NCI-H187 (cell line): ENCODE results near the gene AP1S3.

Experiments
- DNase-seq, 2 experiments: peaks; one replicate each; lab custom pipeline; 2025; lab: John Stamatoyannopoulos, UW

The AP1S3 gene

DNA sequence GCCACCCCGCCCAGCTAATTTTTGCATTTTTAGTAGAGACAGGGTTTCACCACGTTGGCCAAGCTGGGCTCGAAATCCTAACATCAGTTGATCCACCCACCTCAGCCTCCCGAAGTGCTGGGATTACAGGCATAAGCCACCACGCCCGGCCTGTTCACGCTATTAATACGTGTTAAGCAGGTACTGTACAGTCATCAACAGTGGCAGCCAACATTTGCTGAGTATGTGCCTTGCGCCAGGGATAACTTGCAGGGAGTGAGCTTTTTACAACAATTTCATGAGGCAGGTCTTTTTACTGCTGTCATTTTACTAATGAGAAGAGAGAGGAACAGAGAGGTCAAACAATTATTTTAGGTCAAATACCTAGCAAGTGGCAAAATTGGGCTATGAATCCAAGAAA is 115.2 kb downstream of the AP1S3 start:
- DNase-seq, result no peak

DNA sequence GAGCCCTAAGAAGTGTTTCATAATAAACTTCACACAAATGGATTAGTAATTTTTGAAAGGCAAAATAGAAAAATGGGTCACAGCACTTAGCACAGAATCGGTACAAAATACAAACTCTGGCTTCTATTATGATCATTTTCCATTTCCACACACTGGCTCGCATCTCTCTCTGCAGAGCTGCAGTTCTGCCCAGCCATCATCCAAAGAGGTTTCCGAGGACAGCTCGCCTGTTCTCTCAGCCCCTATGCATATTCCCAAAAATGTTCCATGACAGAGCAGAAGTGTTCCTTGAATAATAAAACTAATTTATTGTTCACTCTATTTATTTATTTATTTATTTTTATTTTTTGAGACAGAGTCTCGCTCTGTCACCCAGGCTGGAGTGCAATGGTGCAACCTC is 115.6 kb downstream of the AP1S3 start:
- DNase-seq, result no peak

DNA sequence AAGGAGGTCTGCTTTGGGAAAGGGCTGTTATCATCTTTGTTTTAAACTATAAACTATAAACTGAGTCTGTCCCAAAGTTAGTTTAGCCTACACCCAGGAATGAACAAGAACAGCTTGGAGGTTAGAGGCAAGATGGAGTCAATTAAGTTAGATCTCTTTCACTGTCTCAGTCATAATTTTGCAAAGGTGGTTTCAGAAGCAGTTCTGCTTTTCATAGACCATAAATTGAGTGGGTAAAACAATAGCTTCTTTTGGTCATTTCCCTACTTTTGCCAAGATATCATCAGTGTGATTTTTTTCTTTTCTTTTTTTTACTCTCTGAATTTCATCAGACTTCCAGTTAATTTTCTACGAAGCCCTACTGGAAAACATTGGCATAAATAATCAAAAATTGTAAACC is 117.0 kb downstream of the AP1S3 start:
- DNase-seq, result no peak

DNA sequence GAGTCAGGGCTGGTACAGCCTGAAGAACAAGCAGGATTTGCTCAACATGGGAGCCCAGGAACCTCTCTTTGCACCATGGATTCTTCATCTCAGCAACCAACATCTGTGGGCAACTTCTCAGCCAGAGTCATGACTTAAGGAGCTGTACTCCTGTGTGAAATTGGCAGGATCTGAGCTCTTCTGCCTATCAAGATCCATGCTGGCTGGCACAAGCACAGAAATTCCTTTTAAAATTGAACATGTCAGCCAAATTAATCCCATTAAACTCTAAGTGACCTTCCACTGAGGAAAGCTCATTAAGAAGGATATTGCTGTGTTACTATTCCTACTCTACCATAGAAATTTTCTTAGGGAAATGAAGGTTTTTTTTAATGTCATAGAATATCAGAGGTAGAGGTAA is 124.7 kb downstream of the AP1S3 start:
- DNase-seq, result no peak

DNA sequence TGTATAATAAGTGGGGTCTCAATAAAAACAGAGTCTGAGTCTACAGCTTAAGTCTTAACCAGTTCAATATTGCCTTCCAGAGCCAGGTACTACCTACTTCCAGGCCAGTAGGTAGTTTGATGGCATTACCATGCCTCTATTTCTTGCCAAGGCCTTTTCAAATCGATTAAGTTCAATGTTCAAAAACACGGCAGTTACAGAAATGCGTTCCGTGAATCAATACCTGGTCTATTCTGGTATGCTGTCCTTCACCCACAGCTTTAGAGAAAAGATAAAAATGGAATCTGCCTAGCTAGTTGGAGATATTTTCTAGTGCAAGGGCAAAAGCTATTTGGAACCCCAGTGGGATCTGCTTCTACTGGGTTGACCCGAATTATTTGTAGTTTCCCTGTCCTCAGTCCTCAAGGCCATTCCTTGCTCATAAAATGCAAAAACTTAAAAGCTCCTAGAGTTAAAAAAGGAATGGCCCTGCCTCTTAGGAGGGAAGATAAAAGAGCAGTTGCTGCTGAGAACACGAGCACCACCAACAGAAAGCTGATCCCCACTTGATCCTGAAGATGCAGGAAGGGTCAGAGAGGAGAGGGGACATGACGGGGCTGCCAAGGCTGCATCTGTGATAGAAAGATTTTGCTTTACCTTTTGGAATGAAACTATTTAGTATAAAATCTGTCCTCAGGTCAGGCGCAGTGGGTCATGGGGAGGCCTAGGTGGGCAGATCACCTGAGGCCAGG is 125.6 kb downstream of the AP1S3 start:
- DNase-seq, result no peak
